Hippocampal formation (tissue), 2 donors: ENCODE results near the gene BPIFB3.
"Not testable (repeated sequence)": the region's sequence is repeated elsewhere in the genome, so short reads cannot be mapped to it uniquely, and the experiment has no call there.

ENCODE experiments used
- DNase-seq, 2 donors: peaks; one replicate each; lab custom pipeline; 2025; lab: John Stamatoyannopoulos, UW

The BPIFB3 gene

GRCh38 chr20:33027769-33028751 lies 25.6 kb upstream of the BPIFB3 start:
- DNase-seq: no peak

- no peak for DNase-seq
Measured at GRCh38 chr20:33028875-33029274, 24.8 kb upstream of the BPIFB3 start.

- DNase-seq: no peak
Measured at GRCh38 chr20:33030076-33030475, 23.6 kb upstream of the BPIFB3 start.

- DNase-seq: no peak
Measured at GRCh38 chr20:33030569-33030968, 23.1 kb upstream of the BPIFB3 start.

- DNase-seq: no peak
Measured at GRCh38 chr20:33031531-33031930, 22.2 kb upstream of the BPIFB3 start, which contains the start of gene BPIFB6. BPIFB6 (plus strand) TSS chr20:33031648; CDS start chr20:33031648, 0 bp downstream.

GRCh38 chr20:33032555-33032954 lies 21.1 kb upstream of the BPIFB3 start:
- DNase-seq: no peak

GRCh38 chr20:33033381-33033780 lies 20.3 kb upstream of the BPIFB3 start:
- no peak for DNase-seq

GRCh38 chr20:33034115-33034514 lies 19.6 kb upstream of the BPIFB3 start:
- no peak for DNase-seq

GRCh38 chr20:33034901-33035492 lies 18.7 kb upstream of the BPIFB3 start:
- no peak for DNase-seq

- no peak for DNase-seq
Measured at GRCh38 chr20:33037456-33037855, 16.2 kb upstream of the BPIFB3 start.

- DNase-seq: no peak
Measured at GRCh38 chr20:33038243-33038642, 15.5 kb upstream of the BPIFB3 start.

- no peak for DNase-seq
Measured at GRCh38 chr20:33042430-33042829, 11.3 kb upstream of the BPIFB3 start.

GRCh38 chr20:33042983-33043730 lies 10.5 kb upstream of the BPIFB3 start:
- DNase-seq: no peak

GRCh38 chr20:33043731-33044181 lies 9.9 kb upstream of the BPIFB3 start:
- no peak for DNase-seq

GRCh38 chr20:33045129-33045721 lies 8.5 kb upstream of the BPIFB3 start:
- DNase-seq: not testable (repeated sequence)

GRCh38 chr20:33046412-33046811 lies 7.3 kb upstream of the BPIFB3 start:
- no peak for DNase-seq

- DNase-seq: no peak
Measured at GRCh38 chr20:33051333-33051732, 2.4 kb upstream of the BPIFB3 start.

GRCh38 chr20:33054381-33054780 lies 678 bp downstream of the BPIFB3 start:
- no peak for DNase-seq

- DNase-seq: no peak
Measured at GRCh38 chr20:33054791-33055190, 1.1 kb downstream of the BPIFB3 start.

GRCh38 chr20:33059136-33059535 lies 5.4 kb downstream of the BPIFB3 start:
- no peak for DNase-seq

GRCh38 chr20:33059741-33060390 lies 6.2 kb downstream of the BPIFB3 start:
- DNase-seq: no peak
